HL-60 (cell line): ENCODE measurements around the gene AOPEP.

Experiments used
- POLR2AphosphoS5 ChIP-seq: IDR thresholded peaks from 2 replicates; pipeline ENCODE4 v1.6.1; 2012; ENCODE audit warnings: low read depth
- TF ChIP-seq, protein P1 (sequence below): IDR thresholded peaks from one replicate; pipeline ENCODE4 v1.5.1; 2011; ENCODE audit warnings: low read length, control low read depth, inconsistent platforms; ENCODE audit not compliant: insufficient read depth
- TF ChIP-seq, protein P2 (sequence below): IDR thresholded peaks from 2 replicates; pipeline ENCODE4 v1.6.1; 2012; ENCODE audit warnings: low read depth; ENCODE audit not compliant: insufficient replicate concordance

- TF ChIP-seq, protein P1, sequence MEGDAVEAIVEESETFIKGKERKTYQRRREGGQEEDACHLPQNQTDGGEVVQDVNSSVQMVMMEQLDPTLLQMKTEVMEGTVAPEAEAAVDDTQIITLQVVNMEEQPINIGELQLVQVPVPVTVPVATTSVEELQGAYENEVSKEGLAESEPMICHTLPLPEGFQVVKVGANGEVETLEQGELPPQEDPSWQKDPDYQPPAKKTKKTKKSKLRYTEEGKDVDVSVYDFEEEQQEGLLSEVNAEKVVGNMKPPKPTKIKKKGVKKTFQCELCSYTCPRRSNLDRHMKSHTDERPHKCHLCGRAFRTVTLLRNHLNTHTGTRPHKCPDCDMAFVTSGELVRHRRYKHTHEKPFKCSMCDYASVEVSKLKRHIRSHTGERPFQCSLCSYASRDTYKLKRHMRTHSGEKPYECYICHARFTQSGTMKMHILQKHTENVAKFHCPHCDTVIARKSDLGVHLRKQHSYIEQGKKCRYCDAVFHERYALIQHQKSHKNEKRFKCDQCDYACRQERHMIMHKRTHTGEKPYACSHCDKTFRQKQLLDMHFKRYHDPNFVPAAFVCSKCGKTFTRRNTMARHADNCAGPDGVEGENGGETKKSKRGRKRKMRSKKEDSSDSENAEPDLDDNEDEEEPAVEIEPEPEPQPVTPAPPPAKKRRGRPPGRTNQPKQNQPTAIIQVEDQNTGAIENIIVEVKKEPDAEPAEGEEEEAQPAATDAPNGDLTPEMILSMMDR = no peak
- TF ChIP-seq POLR2AphosphoS5 = no peak
- TF ChIP-seq, protein P2, sequence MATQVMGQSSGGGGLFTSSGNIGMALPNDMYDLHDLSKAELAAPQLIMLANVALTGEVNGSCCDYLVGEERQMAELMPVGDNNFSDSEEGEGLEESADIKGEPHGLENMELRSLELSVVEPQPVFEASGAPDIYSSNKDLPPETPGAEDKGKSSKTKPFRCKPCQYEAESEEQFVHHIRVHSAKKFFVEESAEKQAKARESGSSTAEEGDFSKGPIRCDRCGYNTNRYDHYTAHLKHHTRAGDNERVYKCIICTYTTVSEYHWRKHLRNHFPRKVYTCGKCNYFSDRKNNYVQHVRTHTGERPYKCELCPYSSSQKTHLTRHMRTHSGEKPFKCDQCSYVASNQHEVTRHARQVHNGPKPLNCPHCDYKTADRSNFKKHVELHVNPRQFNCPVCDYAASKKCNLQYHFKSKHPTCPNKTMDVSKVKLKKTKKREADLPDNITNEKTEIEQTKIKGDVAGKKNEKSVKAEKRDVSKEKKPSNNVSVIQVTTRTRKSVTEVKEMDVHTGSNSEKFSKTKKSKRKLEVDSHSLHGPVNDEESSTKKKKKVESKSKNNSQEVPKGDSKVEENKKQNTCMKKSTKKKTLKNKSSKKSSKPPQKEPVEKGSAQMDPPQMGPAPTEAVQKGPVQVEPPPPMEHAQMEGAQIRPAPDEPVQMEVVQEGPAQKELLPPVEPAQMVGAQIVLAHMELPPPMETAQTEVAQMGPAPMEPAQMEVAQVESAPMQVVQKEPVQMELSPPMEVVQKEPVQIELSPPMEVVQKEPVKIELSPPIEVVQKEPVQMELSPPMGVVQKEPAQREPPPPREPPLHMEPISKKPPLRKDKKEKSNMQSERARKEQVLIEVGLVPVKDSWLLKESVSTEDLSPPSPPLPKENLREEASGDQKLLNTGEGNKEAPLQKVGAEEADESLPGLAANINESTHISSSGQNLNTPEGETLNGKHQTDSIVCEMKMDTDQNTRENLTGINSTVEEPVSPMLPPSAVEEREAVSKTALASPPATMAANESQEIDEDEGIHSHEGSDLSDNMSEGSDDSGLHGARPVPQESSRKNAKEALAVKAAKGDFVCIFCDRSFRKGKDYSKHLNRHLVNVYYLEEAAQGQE = no peak
Measured at GRCh38 chr9:94740145-94740840, 13.8 kb downstream of the AOPEP start.
